HEK293T (cell line): ENCODE measurements around the gene SCNN1A.

Experiments
- CTCF ChIA-PET: fragments of 350-600 bp; formaldehyde crosslinking; extraction: SDS; loops from one replicate; lab custom pipeline; 2021; ENCODE audit warnings: antibody characterized with exemption, inconsistent platforms; lab: Yijun Ruan, JAX
- POLR2A ChIA-PET: fragments of 350-600 bp; formaldehyde crosslinking; extraction: SDS; loops from one replicate; lab custom pipeline; 2020; ENCODE audit warnings: antibody characterized with exemption, inconsistent platforms; lab: Yijun Ruan, JAX
- DNase-seq: peaks from one replicate; pipeline ENCODE4 v3.0.0; 2012; ENCODE audit warnings: mixed read lengths; ENCODE audit errors: extremely low spot score
- ARNT ChIP-seq: fragments of 450-650 bp; IDR thresholded peaks from 2 replicates; pipeline ENCODE4 v1.6.1; 2017; ENCODE audit warnings: mild to moderate bottlenecking
- BHLHE40 ChIP-seq: fragments of 450-650 bp; IDR thresholded peaks from 2 replicates; pipeline ENCODE4 v1.6.1; 2016; ENCODE audit warnings: mild to moderate bottlenecking, moderate library complexity, borderline replicate concordance
- FOXA1 ChIP-seq: fragments of 450-650 bp; IDR thresholded peaks from 2 replicates; pipeline ENCODE4 v1.6.1; 2016; ENCODE audit warnings: mild to moderate bottlenecking
- FOXK2 ChIP-seq: fragments of 450-650 bp; IDR thresholded peaks from 2 replicates; pipeline ENCODE4 v1.6.1; 2016; ENCODE audit warnings: mild to moderate bottlenecking
- HDGF ChIP-seq: fragments of 450-650 bp; IDR thresholded peaks from 2 replicates; pipeline ENCODE4 v1.6.1; 2017; ENCODE audit warnings: antibody characterized with exemption, borderline replicate concordance
- L3MBTL2 ChIP-seq: fragments of 450-650 bp; conservative IDR thresholded peaks from 2 replicates; pipeline ENCODE4 v1.6.1; 2016; ENCODE audit warnings: mild to moderate bottlenecking
- LEF1 ChIP-seq: fragments of 450-650 bp; IDR thresholded peaks from 2 replicates; pipeline ENCODE4 v1.6.1; 2017; ENCODE audit warnings: mild to moderate bottlenecking, borderline replicate concordance
- NFRKB ChIP-seq: fragments of 450-650 bp; IDR thresholded peaks from 2 replicates; pipeline ENCODE4 v1.6.1; 2016; ENCODE audit warnings: mild to moderate bottlenecking, moderate library complexity
- PKNOX1 ChIP-seq: fragments of 450-650 bp; IDR thresholded peaks from 2 replicates; pipeline ENCODE4 v1.6.1; 2016
- SP1 ChIP-seq: fragments of 450-650 bp; IDR thresholded peaks from 2 replicates; pipeline ENCODE4 v1.6.1; 2017
- SUZ12 ChIP-seq: fragments of 450-650 bp; IDR thresholded peaks from 2 replicates; pipeline ENCODE4 v1.6.1; 2016; ENCODE audit warnings: mild to moderate bottlenecking
- ZNF384 ChIP-seq: fragments of 450-650 bp; IDR thresholded peaks from 2 replicates; pipeline ENCODE4 v1.6.1; 2016

SCNN1A gene

GRCh38 chr12:6297170-6297569, 78.2 kb downstream of the SCNN1A start:
- ChIA-PET CTCF (no interaction called here), POLR2A (no interaction called here)
- TF ChIP-seq SP1 = no peak
- no peak for TF ChIP-seq L3MBTL2
- no peak for TF ChIP-seq NFRKB
- TF ChIP-seq PKNOX1 = no peak
- no peak for TF ChIP-seq FOXK2
- no peak for TF ChIP-seq BHLHE40
- no peak for TF ChIP-seq ZNF384
- TF ChIP-seq LEF1 = no peak
- TF ChIP-seq ARNT = no peak
- TF ChIP-seq FOXA1 = no peak
- TF ChIP-seq SUZ12 = no peak
- TF ChIP-seq HDGF = no peak
- DNase-seq = no peak
